ENCODE results near the gene KIDINS220. TPM values are rescaled to one million over a fixed set of nuclear protein-coding genes. Genes with fewer than 3 reads are reported as not detected.

Gene KIDINS220
- total RNA-seq, 2 donors from 2014 or later: 58.5 to 60.9 TPM

- DNase-seq (ENCODE audit: low spot score): no peak
- intact Hi-C loops (cut with DNase I): no loop called here
Measured at GRCh38 chr2:8682719-8683667, 154.4 kb downstream of the KIDINS220 start.

- peak; percentile 100 for DNase-seq (ENCODE audit: low spot score)
- intact Hi-C loops (cut with DNase I): no loop called here
Measured at GRCh38 chr2:8681786-8682692, 155.4 kb downstream of the KIDINS220 start, which contains the start of gene ID2. Gene ID2, plus strand, starts transcription at chr2:8682056. Its CDS starts 110 bp downstream, at chr2:8682166.

GRCh38 chr2:8680822-8681760 lies 156.3 kb downstream of the KIDINS220 start:
- peak; percentile 92 for DNase-seq (ENCODE audit: low spot score)
- intact Hi-C loops (cut with DNase I): no loop called here

- DNase-seq (ENCODE audit: low spot score): no peak
- intact Hi-C loops (cut with DNase I): no loop called here
Measured at GRCh38 chr2:8679827-8680731, 157.3 kb downstream of the KIDINS220 start.

GRCh38 chr2:8679567-8679826 lies 157.9 kb downstream of the KIDINS220 start:
- intact Hi-C loops (cut with DNase I): no loop called here
- DNase-seq (ENCODE audit: low spot score): no peak

Other genes with a start within 250 kb of the KIDINS220 start
- gene ID2, start 155.6 kb downstream of the KIDINS220 start, total RNA-seq: 100 to 1,000 TPM in 1 of 2 donors, 10 to 100 TPM in 1; 82.2 to 135 TPM
- 10 to 100 TPM in 1 of 2 donors, 1 to 10 TPM in 1; 9.4 to 16.1 TPM for gene MBOAT2, start 166.1 kb upstream of the KIDINS220 start, total RNA-seq